Brain pericyte (primary cell): ENCODE measurements around the gene LRRC10B.
"Not testable (repeated sequence)": the region's sequence is repeated elsewhere in the genome, so short reads cannot be mapped to it uniquely, and the experiment has no call there.

Experiments used
- DNase-seq: peaks from one replicate; pipeline ENCODE4 v3.0.0-alpha.2; 2012; ENCODE audit warnings: low read depth, low spot score

Gene LRRC10B

DNA sequence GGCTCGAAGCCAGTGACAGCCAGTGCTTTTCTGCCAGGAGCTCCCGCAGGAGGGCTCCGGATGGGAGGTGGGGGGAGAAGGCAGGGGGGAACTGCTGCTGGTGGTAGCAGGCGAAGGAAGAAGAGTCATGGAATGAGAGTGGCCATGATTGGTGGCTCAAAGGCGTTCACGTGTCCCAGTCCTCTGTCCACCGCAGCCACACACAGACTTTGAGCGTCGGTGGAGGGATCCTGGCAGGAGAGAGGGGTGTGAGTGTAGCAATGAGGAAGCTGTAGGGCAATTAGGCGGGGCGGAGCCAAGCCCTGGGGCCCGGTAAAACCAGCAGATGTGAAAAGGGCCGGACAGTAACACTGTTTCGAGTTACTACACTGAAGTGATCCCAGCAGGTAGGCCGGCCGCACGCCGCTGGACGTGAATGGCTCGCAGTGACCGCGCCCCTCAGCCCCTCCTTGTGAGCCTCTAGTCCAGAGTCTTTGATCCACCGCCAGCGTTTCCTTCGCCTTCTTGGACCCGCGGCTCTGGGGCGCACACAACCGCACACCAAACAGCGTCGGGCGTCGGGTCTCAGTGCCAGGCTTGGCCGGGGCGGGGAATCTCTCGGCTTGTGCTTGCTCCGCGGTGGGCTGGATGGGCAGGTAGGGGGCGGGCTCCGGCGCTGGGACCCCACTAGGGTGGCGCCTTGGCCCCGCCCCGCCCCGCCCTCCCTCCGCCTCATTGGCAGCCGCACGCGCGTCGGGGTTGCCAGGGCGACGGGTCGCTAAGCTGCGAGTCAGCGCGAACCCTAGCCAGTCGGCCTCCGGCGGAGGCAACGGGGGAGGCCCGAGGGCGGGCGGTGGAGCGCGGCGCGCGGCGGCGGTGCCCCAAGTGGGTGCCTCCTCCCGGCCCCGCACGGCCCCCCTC lies at the start of gene LRRC10B:
TSS of gene LRRC10B (plus strand) at position 788 of the 900 bp plus-strand sequence. CDS start 250 bp downstream, outside the sequence.
- DNase-seq: no peak

DNA sequence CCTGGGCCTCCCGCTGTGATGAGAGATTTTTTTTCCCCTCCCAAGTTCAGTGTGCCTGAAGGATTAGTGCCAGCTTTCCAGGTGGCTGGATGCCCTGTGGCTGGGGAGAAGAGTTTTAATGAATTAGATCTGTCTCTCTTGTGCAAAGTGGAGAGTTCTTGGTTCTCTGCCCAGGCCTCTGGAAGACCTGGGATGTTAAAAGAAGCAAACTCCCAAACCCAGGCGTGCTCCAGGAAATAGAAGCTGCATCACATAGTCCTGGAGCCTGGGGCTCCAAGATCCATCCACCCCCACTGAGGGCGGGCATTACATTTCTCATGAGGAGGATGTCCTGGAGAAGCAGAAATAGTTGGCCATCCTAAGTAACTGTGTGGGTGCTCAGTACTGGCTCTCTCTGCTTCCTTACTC lies 48.1 kb upstream of the LRRC10B start:
- no peak for DNase-seq

DNA sequence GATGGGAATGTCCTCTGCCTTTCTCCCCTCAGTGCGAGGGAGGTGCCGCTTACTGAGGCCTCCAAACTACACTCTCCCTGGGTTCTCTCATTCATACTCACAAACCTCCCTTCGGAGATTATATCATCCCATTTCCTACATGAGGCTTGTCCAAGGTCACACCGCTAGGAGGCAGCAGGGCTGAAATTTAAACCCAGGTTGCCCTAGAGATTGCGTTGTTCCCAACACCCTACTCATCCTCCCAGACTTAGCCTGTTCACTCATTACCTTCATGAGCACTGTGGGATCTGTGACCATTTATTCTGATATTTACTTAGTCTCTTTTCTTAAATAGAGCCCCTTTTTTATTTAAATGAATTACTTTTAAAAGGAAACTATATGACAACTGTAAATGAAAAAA lies 47.6 kb upstream of the LRRC10B start:
- DNase-seq: no peak

DNA sequence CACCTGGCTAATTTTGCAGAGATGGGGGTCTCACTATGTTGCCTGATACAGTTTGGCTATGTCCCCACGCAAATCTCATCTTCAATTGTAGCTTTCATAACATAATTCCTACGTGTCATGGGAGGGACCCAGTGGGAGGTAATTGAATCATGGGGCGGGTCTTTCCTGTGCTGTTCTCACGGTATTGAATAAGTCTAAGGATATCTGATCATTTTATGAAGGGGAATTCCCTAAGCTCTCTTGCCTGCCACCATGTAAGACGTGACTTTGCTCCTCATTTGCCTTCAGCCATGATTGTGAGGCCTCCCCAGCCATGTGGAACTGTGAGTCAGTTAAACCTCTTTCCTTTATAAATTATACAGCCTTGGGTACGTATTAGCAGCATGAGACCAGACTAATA lies 40.9 kb upstream of the LRRC10B start:
- not testable (repeated sequence) for DNase-seq

DNA sequence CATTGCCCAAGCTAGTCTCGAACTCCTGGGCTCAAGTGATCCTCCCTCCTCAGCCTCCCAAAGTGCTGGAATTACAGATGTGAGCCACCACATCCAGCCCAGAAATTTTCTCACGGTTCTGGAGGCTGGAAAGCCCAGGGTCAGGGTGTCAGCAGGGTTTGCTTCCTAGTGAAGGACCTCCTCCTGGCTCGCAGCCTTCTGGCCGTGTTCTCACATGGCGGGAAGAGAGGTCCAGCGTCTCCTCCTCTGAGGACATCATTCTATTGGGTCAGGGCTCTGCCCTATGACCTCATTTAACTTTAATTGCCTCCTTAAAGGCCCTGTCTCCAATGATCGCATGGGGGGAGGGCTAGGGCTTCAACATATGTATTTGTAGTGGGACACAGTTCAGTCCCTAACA lies 40.5 kb upstream of the LRRC10B start:
- DNase-seq: no peak

DNA sequence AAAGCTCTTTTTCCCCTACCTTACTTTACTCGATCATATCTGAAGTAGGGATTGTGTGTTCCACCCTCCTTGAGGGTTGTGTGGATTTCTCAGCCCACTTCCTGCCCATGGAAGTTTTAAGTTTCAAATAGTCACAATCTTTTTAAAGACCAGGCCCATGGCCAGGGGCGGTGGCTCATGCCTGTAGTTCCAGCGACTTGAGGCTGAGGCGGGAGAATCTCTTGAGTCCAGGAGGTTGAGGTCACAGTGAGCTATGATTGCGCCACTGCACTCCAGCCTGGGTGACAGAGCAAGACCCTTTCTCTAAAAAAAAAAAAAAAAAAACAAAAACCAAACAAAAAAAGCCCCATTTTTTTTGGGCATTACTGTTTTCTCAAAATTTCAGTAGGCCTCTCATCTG lies 36.3 kb upstream of the LRRC10B start:
- DNase-seq: no peak

DNA sequence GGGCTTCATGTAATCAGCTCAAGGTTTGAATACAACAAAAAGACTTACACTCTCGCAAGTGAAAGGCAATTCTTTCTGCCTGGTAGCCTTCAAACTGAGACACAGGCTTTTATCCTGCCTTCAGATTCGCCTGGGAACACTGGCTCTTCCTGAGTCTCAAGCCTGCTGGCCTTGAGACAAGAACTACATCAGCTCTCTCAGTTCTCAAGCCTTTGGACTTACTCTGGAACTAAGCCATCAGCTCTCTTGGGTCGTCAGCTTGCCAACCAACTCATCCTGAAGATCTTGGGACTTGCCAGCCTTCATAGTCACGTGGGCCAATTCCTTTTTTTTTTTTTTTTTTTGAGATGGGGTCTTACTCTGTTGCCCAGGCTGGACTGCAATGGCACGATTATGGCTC lies 35.7 kb upstream of the LRRC10B start:
- no peak for DNase-seq

DNA sequence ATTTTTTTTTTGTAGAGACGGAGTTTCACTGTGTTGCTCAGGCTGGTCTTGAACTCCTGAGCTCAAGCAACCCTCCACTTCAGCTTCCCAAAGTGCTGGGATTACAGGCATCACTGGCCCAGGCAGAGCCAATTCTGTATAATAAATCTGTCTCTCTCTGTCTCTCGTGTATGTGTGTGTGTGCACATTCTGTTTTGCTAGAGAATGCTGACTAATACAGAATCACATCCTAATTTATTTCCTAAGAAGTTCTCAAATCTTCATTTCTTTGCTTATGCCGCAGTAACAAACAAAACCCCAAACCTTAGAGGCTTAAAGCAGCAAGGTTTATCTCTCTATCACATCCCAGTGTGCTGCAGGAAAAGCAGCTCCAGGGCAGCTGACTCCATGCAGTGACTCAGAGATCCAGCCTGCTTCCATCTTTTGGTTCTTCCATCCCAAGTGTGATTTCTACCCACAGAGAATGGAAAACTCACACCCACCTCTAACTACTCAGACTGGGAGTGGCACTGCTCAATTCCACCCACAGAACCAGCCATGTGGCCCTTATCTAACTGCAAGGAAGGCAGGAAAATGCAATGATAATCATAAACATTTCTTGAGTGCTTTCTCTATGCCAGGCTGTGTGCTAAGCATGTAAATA lies 35.1 kb upstream of the LRRC10B start:
- DNase-seq: no peak

DNA sequence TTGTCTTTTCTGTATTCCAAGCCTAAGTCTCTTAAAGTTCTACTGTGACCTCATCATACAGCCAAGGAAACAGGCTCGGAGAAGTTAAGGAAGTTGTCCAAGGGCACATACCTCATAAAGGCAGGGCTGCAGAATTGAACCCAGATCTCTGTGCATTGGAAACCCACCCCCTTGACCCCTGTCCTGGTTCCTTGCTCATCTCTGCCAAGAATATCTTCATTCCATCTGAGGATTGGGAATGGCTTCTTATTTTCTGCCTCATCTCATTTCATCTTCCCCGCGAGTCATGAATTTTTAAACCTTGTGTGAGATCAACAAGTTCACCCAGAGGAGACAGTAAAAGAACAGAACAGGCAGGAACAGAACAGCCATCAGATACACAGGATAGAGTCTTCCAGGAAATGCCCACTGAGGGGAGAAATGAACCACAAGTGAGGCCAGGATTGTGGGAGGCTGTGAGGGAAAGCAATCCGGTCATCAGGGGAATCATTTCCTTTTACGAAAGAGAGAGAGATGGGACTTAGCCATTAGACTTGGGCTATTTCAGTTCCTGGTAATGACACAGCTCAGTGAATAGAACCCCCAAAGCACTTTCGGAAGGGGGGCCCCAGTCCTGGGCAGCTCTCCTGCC lies 34.4 kb upstream of the LRRC10B start:
- DNase-seq: no peak

DNA sequence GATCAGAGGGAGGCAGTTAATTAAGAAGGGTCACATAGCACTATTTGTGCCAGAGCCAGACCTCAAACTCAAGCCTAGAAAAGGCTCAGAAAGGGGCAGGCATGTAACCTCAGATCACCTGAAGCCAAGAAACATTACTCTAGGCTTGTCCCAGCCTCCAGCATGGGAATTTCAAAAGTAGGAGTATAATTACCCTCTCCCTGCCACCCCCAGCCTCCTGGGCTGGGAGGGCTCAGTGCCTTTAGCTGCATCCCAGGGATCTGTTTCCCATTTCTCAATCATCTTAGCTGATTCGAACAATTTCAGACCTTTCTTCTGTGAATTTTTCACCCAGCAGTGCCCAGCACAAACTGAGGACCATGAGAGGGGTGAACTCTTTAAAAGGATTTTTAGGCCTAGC lies 33.1 kb upstream of the LRRC10B start:
- DNase-seq: no peak

DNA sequence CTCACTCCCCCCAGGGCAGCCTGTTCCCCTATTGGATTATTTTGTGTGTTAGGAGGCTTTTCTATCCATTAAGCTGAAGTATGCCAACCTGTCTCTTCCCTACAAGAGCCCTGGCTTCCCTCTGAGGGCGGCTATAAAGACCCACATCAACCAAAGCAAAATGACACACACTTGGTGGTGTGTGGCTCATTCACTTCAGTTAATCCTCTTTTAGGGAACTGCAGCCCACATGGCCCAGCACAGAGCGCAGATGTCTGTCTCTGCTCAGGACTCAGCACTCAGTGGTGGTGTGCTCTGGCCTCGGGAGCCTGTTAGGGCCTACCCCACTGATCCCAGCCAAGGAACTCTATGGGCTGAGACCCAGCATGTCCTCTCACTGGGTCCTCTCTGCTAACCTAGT lies 32.2 kb upstream of the LRRC10B start:
- DNase-seq: no peak

DNA sequence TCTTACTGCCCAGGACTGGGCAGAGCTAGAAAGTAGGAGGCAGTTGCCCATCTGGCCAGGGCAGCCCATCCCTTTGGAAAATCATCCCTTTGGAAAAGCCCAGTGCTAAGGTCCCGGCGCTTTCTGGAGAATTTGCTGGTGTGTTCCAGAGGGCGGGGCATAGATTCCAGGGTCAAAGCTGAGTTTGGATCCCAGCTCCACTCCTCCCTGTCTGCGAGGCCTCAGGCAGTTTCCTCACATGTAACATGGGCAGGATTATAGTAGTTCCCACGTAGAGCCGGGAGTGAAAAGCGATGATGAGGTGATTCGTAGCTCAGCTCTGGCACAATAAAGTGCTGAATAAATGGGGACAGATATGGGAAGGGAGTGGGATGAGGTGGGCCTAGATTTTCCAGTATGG lies 31.4 kb upstream of the LRRC10B start:
- DNase-seq: no peak

DNA sequence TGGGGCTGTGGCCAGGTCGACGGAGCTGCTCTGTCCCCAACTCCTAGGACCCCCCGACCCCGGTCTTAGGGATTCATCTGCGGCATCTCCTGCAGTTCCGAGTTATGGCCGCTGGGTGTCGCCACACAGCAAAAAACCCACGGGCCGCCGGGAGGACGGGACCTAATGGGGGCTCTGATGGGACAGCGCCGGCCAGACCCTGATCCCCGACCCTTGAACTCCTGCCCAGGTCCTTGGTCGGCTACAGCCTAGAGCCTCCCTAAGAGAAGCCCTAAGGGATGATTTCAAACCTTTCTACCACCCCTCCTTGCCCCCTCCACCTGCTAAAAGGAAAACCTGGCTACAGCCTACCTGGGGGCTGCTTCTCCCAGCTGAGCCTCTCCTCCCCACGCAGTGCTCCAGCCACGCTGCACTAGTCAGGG lies 30.8 kb upstream of the LRRC10B start:
- no peak for DNase-seq

DNA sequence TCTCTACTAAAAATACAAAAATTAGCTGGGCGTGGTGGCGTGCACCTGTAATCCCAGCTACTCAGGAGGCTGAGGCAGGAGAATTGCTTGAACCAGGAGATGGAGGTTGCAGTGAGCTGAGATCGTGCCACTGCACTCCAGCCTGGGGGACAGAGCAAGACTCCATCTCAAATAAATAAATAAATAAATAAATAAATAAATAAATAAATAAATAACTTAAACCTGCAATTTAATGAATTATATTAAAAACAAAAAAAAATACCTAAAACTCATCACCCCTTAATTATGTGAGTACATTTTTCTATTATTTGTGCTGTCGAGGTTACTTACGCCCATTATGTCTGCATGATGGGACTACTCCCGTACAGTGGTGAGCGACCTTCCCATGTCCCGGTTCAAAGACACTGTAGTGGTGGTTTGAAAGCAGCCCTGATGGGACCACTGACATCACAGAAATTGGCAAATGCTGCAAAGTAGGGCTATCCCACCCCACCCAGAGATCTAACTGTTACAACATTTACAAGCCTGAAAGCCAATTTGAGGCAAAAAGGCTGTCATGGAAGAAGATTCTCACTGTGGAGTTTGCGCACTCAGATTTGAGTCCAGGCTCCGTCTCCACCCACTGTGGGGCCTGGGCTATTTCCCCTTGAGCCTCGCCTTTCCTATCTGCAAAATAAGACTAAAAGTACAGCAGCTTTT lies 29.0 kb upstream of the LRRC10B start:
- DNase-seq: not testable (repeated sequence)

DNA sequence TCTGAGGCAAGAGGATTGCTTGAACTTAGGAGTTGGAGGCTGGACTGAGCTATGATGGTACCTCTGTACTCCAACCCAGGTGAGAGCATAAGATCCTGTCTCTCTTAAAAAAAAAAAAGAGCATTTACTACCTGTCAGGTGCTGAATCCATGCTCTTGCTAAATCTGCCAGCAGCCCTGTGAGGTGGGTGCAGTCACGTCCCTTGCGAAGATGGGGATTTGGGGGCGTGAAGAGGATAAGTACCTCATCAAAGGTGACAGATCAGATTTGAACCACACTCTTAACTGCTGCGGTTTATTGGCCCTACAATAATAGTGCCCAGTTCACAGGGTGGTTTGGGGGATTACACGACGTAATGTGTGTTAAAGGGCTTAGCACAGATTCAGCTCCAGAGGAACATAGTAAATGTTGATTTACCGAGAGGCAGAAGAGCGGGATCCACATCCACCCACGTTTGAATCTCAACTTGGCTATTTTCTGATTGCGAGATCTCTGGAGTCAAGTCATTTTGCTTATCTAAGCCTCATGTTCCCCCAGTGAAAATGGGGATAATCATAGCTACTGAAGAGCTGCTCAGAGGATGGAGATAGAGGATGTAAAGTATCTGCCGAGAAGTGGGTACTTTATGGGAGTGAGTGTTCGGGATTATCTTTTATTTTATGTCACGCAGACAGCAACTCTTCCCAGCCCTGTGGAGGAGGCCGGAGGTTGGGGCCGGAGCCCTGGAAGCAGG lies 28.1 kb upstream of the LRRC10B start:
- DNase-seq: no peak

DNA sequence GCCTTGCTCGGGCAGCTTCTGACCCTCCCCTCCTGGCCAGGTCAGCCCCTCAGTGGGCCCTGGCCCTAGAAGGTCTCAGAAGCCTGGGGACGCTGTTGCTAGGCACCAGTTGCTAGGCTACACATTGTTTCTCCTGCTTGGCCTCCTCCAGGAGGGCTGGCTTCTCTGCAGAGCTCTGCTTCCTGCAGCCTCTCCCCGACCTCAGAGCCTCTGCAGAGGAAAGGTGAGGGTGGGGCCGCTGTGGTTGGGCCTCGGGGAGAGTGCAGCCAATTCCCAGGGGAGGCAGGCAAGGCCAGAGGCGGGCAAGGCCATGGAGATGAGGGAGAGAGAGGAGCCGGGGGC lies 27.6 kb upstream of the LRRC10B start:
- DNase-seq: no peak

DNA sequence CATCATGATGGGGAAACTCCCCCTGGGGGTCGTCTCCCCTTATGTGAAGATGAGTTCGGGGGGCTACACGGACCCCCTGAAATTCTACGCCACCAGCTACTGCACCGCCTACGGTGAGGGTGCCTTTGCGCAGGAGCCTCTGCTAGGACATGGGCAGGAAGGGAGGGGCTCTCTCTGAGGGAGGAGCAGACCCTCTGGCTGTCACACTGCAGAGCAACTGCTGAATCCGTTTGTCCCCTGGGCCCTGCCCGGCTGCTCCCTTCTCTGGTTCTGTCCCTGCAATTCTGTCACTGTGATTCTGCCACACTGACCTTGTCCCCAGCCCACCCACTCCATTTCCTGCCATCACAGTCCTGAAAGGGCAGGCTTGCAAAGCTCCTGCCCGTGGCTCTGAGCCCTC lies 26.7 kb upstream of the LRRC10B start:
- DNase-seq: no peak

DNA sequence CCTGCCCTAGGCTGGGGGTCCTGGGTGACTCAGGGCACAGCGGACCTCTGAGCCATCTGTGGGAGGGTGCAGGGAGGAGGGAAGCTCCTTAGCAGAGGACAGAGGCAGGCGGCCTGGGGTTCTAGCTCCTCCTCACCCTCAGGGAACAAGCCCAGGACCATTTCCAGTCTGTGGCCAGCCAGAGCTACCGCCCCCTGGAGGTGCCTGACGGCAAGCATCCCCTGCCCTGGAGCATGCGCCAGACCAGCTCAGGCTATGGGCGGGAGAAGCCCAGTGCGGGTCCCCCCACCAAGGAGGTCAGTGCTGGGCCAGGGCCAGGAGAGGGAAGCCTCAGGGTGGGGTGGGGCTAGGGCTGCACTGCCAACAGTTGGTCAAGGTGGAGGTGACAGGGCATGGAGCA lies 26.0 kb upstream of the LRRC10B start:
- no peak for DNase-seq

DNA sequence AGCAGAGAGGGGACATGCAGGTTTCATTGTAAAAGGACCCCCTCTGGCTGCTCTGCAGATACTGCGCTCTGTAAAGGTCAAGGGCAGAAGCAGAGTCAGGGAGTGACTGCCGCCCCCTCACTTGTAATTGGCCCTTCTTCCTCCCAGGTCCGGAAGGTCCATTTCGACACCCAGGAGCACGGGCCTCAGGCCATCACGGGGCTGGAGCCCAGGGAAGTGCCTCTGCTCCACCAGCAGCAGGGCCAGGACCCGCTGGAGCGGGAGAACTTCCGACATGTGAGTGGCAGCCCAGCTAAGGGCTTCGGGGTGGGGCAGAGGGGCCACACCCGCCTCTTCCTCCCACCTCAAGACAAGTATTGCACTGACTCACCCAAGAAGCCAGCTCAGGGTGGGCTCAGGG lies 24.0 kb upstream of the LRRC10B start:
- no peak for DNase-seq

DNA sequence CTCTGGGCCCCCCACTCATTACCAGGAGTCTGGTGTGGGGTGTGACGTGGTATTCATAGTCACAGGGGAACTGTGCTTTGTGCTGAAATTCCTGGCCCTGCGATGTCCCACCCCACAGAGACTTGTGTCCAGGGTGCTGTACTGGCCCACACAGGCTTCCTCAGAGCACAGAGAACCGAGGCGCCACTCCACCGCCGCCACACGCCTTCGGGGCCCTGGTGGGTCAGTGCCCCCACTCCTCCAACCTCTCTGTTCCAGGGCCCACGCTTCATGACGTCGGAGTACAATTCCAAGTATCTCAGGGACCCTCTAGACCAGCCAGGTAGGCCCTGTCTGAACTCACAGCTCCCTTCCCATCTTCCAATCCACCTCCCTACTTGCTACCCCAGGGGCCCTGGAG lies 23.5 kb upstream of the LRRC10B start:
- DNase-seq: no peak

DNA sequence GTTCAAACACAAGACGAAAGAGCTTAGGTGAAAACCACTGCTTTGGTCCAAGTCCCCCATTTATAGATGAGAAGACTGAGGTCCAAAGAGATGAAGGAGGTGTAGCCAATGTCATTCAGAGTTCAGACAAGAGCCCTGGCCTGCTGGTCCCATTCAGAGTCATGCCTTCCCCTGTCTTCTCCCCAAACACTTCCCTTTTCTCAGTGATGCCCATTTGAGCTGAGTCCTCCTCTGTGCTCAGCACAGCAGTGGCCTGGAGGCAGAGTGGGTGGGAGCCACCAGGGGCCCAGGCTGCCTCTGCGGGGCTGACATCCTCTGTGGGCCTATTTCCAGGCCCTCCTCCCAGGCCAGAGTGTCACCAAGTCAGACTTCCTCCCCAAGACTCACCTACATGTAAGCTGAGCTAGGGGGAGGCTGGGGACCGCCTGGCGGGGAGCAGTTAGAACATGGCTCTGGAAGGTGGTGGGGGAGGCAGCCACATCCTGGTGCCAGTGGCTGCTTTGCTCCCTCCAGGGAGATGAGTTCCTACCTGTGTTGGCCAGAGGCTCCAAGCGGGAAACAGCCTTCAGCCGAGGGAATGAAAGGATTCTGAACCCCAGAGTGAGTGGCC lies 22.4 kb upstream of the LRRC10B start:
- DNase-seq: no peak
